Endodermal cell (in vitro differentiated cells): ENCODE results near the gene PDE4D. TPM values are rescaled to one million over a fixed set of nuclear protein-coding genes. Genes with fewer than 3 reads are reported as not detected.

Experiments used
- DNase-seq: peaks from one replicate; pipeline ENCODE4 v3.0.0-alpha.2; 2017
- H3K27ac ChIP-seq: 2 replicates; pipeline ENCODE4 v1.5.1; 2013; ENCODE audit warnings: mild to moderate bottlenecking, low read depth, low read length, moderate library complexity
- H3K27me3 ChIP-seq: 2 replicates; pipeline ENCODE4 v1.6.1; 2013; ENCODE audit warnings: mild to moderate bottlenecking, low read length, moderate library complexity; ENCODE audit not compliant: insufficient read depth, control insufficient read depth, poor library complexity, severe bottlenecking
- H3K36me3 ChIP-seq: 2 replicates; pipeline ENCODE4 v1.7.0; 2013; ENCODE audit warnings: mild to moderate bottlenecking, low read length, moderate library complexity; ENCODE audit not compliant: control insufficient read depth, insufficient read depth
- H3K4me1 ChIP-seq: one replicate; pipeline ENCODE4 v1.7.0; 2013; ENCODE audit warnings: low read length; ENCODE audit not compliant: control insufficient read depth, insufficient read depth
- H3K4me3 ChIP-seq: 2 replicates; pipeline ENCODE4 v1.5.1; 2013; ENCODE audit warnings: mild to moderate bottlenecking, low read length, moderate library complexity
- H3K9ac ChIP-seq: 2 replicates; pipeline ENCODE4 v1.6.1; 2013; ENCODE audit warnings: mild to moderate bottlenecking, low read length, moderate library complexity; ENCODE audit not compliant: poor library complexity, severe bottlenecking; ENCODE audit errors: extremely low read depth
- H3K9me3 ChIP-seq: 2 replicates; pipeline ENCODE4 v1.6.1; 2013; ENCODE audit warnings: mild to moderate bottlenecking, low read length, moderate library complexity; ENCODE audit not compliant: control insufficient read depth
- H3K27ac Mint-ChIP-seq: 2 replicates; pipeline ENCODE4 v1.8.0; 2020; ENCODE audit warnings: mixed read lengths
- H3K27me3 Mint-ChIP-seq: 2 replicates; pipeline ENCODE4 v1.8.0; 2021; ENCODE audit warnings: mild to moderate bottlenecking, mixed read lengths; ENCODE audit not compliant: insufficient read depth
- H3K36me3 Mint-ChIP-seq: 2 replicates; pipeline ENCODE4 v1.8.0; 2020; ENCODE audit warnings: low read depth, mixed read lengths
- H3K4me1 Mint-ChIP-seq: 2 replicates; pipeline ENCODE4 v1.8.0; 2020; ENCODE audit warnings: mixed read lengths
- H3K4me3 Mint-ChIP-seq: 2 replicates; pipeline ENCODE4 v1.8.0; 2020; ENCODE audit warnings: mild to moderate bottlenecking, moderate library complexity, mixed read lengths
- H3K9me3 Mint-ChIP-seq: 2 replicates; pipeline ENCODE4 v1.8.0; 2020; ENCODE audit warnings: mild to moderate bottlenecking, mixed read lengths
- CTCF ChIP-seq: fragments of 200-600 bp; sonication (generic); conservative IDR thresholded peaks from 2 replicates; pipeline ENCODE4 v1.5.0; 2021; ENCODE audit warnings: antibody characterized with exemption, mild to moderate bottlenecking
- WGBS, 2 experiments: methylation state at CpG; one replicate each; pipeline versions ENCODE4 v1.1.5 to v1.1.7; 2013; ENCODE audit warnings: missing lambda C conversion rate in 2 of 2, mixed read lengths in 1 of 2; ENCODE audit not compliant: insufficient coverage in 1 of 2, insufficient read length in 1 of 2; 5-methylcytosine and 5-hydroxymethylcytosine counted together
- total RNA-seq, 2 donors: library from RNA; stranded (reverse); fragmentation: NEBNext Ultra II Directional in 1 of 2; extraction: Animal tissue kit (Norgen Biotek cat#: 25700) in 1 of 2; gene quantifications; 2 replicates in 1 of 2; 3 replicates in 1 of 2; pipeline ENCODE4 v1.2.1, GENCODE V29; 2021

PDE4D gene
- total RNA-seq, 2 donors from 2014 or later, result 9.2 to 11.4 TPM

- no peaks in the 10 kb centered on the region for H3K36me3 Mint-ChIP-seq
- H3K9me3 Mint-ChIP-seq, result no peaks in the 10 kb centered on the region
Observed at GRCh38 chr5:59485629-59486439, 407.7 kb downstream of the PDE4D start.

GRCh38 chr5:59485107-59485506, 408.4 kb downstream of the PDE4D start:
- no peaks in the 10 kb centered on the region for H3K27me3 Mint-ChIP-seq
- H3K4me1 Mint-ChIP-seq, result peaks cover 4% of the 10 kb centered on the region

More at GRCh38 chr5:59485629-59486439, 407.7 kb downstream of the PDE4D start:
- no peak overlapping the region for H3K27ac ChIP-seq
- H3K4me1 ChIP-seq, result no peaks in the 10 kb centered on the region
- Mint-ChIP-seq H3K4me3 (no peak overlapping the region), H3K27ac (no peak overlapping the region), H3K27me3 (no peaks in the 10 kb centered on the region), H3K4me1 (peaks cover 4% of the 10 kb centered on the region)
- H3K36me3 ChIP-seq, result no peaks in the 10 kb centered on the region
- no peaks in the 10 kb centered on the region for H3K9me3 ChIP-seq
- DNase-seq, result no peak
- H3K4me3 ChIP-seq, result no peak overlapping the region
- no peak overlapping the region for H3K9ac ChIP-seq
- WGBS, 2 experiments, result 77 to 80% methylated on average over 1 to 2 of the region's 2 CpGs
- no peak for TF ChIP-seq CTCF
- H3K27me3 ChIP-seq, result no peaks in the 10 kb centered on the region

GRCh38 chr5:59484618-59485017, 408.9 kb downstream of the PDE4D start:
- Mint-ChIP-seq H3K4me3 (no peak overlapping the region), H3K27ac (no peak overlapping the region), H3K36me3 (no peaks in the 10 kb centered on the region), H3K4me1 (peaks cover 4% of the 10 kb centered on the region), H3K27me3 (no peaks in the 10 kb centered on the region), H3K9me3 (no peaks in the 10 kb centered on the region)
- WGBS, 2 experiments, result 91 to 100% methylated on average over 1 to 2 of the region's 2 CpGs
- Histone ChIP-seq H3K36me3 (no peaks in the 10 kb centered on the region), H3K4me1 (no peaks in the 10 kb centered on the region), H3K27ac (no peak overlapping the region), H3K9me3 (no peaks in the 10 kb centered on the region), H3K4me3 (no peak overlapping the region), H3K9ac (no peak overlapping the region), H3K27me3 (no peaks in the 10 kb centered on the region)
- TF ChIP-seq CTCF, result no peak
- no peak for DNase-seq

More at GRCh38 chr5:59485107-59485506, 408.4 kb downstream of the PDE4D start:
- Mint-ChIP-seq H3K36me3 (no peaks in the 10 kb centered on the region), H3K27ac (no peak overlapping the region), H3K4me3 (no peak overlapping the region), H3K9me3 (no peaks in the 10 kb centered on the region)
- H3K36me3 ChIP-seq, result no peaks in the 10 kb centered on the region
- TF ChIP-seq CTCF, result no peak
- 97 to 100% methylated on average over 2 of the region's 2 CpGs for WGBS, 2 experiments
- H3K4me3 ChIP-seq, result no peak overlapping the region
- H3K27ac ChIP-seq, result no peak overlapping the region
- no peak overlapping the region for H3K9ac ChIP-seq
- no peak for DNase-seq
- no peaks in the 10 kb centered on the region for H3K9me3 ChIP-seq
- no peaks in the 10 kb centered on the region for H3K27me3 ChIP-seq
- no peaks in the 10 kb centered on the region for H3K4me1 ChIP-seq
